K562 (cell line): Measurements from ENCODE around the gene NDOR1. TPM values are rescaled to one million over a fixed set of nuclear protein-coding genes. Genes with fewer than 3 reads are reported as not detected.

Source experiments
- CBX3 ChIP-seq, 2 experiments: IDR thresholded peaks; 1 replicate in 1 of 2; 2 replicates in 1 of 2; pipeline ENCODE4 v1.6.1; 2012; ENCODE audit warnings: inconsistent platforms in 2 of 2, low read length in 2 of 2, borderline replicate concordance in 1 of 2, control low read depth in 1 of 2
- E2F3 ChIP-seq: fragments of 250-450 bp; sonication (Bioruptor Pico); IDR thresholded peaks from 2 replicates; pipeline ENCODE4 v1.4.0; 2020; ENCODE audit warnings: mild to moderate bottlenecking
- NR2F6 ChIP-seq: fragments of 450-650 bp; formaldehyde crosslinking; IDR thresholded peaks from 2 replicates; pipeline ENCODE4 v1.4.0; 2020; ENCODE audit warnings: mild to moderate bottlenecking
- PTTG1 ChIP-seq: fragments of 450-650 bp; IDR thresholded peaks from 2 replicates; pipeline ENCODE4 v1.6.1; 2016; ENCODE audit warnings: low read depth, mild to moderate bottlenecking, missing genetic modification characterization, missing compliant biosample characterization
- RUNX1 ChIP-seq: sonication (generic); IDR thresholded peaks from 2 replicates; pipeline ENCODE4 v1.6.1; 2016; ENCODE audit warnings: antibody characterized with exemption, low read depth
- SMAD3 ChIP-seq: fragments of 450-650 bp; formaldehyde crosslinking; conservative IDR thresholded peaks from 2 replicates; pipeline ENCODE4 v1.4.0; 2020; ENCODE audit warnings: mild to moderate bottlenecking
- XRCC5 ChIP-seq: fragments of 200-400 bp; formaldehyde crosslinking; IDR thresholded peaks from 2 replicates; pipeline ENCODE4 v1.6.1; 2017; ENCODE audit warnings: low read depth, mild to moderate bottlenecking, low read length
- ZEB2 ChIP-seq: fragments of 450-650 bp; IDR thresholded peaks from 2 replicates; pipeline ENCODE4 v1.6.1; 2016
- ZNF124 ChIP-seq: sonication (generic); formaldehyde crosslinking; IDR thresholded peaks from 2 replicates; pipeline ENCODE4 v1.8.1; 2022; ENCODE audit warnings: missing genetic modification reagents
- ZNF274 ChIP-seq: IDR thresholded peaks from 2 replicates; pipeline ENCODE4 v1.6.1; 2011; ENCODE audit warnings: low read depth, mild to moderate bottlenecking, low read length, moderate library complexity, borderline replicate concordance
- ZNF431 ChIP-seq: sonication (generic); formaldehyde crosslinking; IDR thresholded peaks from 2 replicates; pipeline ENCODE4 v1.8.0; 2022; ENCODE audit warnings: mild to moderate bottlenecking, missing genetic modification reagents
- polyA plus RNA-seq, 8 experiments: library from polyadenylated mRNA; depleted of rRNA in 4 of 8; stranded (reverse) in 5 of 8; unstranded in 3 of 8; fragments of >200 nt; fragmentation: Nextera tagmentation in 2 of 8; fragmentation: Illumina TruSeq in 1 of 8; extraction: Ambion mirVana in 2 of 8; extraction: Trizol in 1 of 8; gene quantifications; 2 replicates each; pipeline versions ENCODE4 v1.2.1 to v1.2.3, GENCODE V29; 2011 to 2014; ENCODE audit warnings: inconsistent platforms in 1 of 8, missing spikeins in 1 of 8
- total RNA-seq, 7 experiments: library from RNA; depleted of rRNA in 6 of 7; stranded (reverse); fragments of >200 nt in 6 of 7; fragmentation: Illumina TruSeq in 2 of 7; extraction: Trizol in 2 of 7; gene quantifications; 2 replicates each; pipeline versions ENCODE4 v1.2.1 to v1.2.3, GENCODE V29; 2011 to 2021; ENCODE audit warnings: low replicate concordance in 1 of 7
- TF ChIP-seq, protein P1 (sequence below): fragments of 450-650 bp; formaldehyde crosslinking; IDR thresholded peaks from 2 replicates; pipeline ENCODE4 v1.4.0; 2020; ENCODE audit warnings: mild to moderate bottlenecking, moderate library complexity
- TF ChIP-seq, protein P2 (sequence below): fragments of 250-450 bp; sonication (Bioruptor Pico); IDR thresholded peaks from 2 replicates; pipeline ENCODE4 v1.9.0; 2021; ENCODE audit warnings: mild to moderate bottlenecking
- TF ChIP-seq, protein P3 (sequence below): sonication (generic); formaldehyde crosslinking; IDR thresholded peaks from 2 replicates; pipeline ENCODE4 v1.8.1; 2023; ENCODE audit warnings: mild to moderate bottlenecking, missing genetic modification reagents
- TF ChIP-seq, protein P4 (sequence below): fragments of 250-450 bp; sonication (Bioruptor Pico); IDR thresholded peaks from 2 replicates; pipeline ENCODE4 v1.4.0; 2020; ENCODE audit warnings: mild to moderate bottlenecking, moderate library complexity
- TF ChIP-seq, protein P5 (sequence below), 3 experiments: fragments of 200-800 bp in 1 of 3; fragments of 250-450 bp in 1 of 3; fragments of 450-650 bp in 1 of 3; sonication (Bioruptor Pico) in 1 of 3; sonication (Bioruptor generic) in 1 of 3; formaldehyde crosslinking in 1 of 3; IDR thresholded peaks; 2 replicates each; pipeline versions ENCODE4 v1.6.1 to v1.8.0; 2016 to 2022; ENCODE audit warnings: mild to moderate bottlenecking in 2 of 3, missing genetic modification characterization in 2 of 3, missing compliant biosample characterization in 1 of 3, moderate library complexity in 1 of 3

The NDOR1 gene
- total and polyA plus RNA-seq, 9 of the 15 experiments (the other 6 are each of a cell fraction or from before 2014, with no cell fraction given) = 0.06 to 36.9 (median 6.9) TPM

DNA sequence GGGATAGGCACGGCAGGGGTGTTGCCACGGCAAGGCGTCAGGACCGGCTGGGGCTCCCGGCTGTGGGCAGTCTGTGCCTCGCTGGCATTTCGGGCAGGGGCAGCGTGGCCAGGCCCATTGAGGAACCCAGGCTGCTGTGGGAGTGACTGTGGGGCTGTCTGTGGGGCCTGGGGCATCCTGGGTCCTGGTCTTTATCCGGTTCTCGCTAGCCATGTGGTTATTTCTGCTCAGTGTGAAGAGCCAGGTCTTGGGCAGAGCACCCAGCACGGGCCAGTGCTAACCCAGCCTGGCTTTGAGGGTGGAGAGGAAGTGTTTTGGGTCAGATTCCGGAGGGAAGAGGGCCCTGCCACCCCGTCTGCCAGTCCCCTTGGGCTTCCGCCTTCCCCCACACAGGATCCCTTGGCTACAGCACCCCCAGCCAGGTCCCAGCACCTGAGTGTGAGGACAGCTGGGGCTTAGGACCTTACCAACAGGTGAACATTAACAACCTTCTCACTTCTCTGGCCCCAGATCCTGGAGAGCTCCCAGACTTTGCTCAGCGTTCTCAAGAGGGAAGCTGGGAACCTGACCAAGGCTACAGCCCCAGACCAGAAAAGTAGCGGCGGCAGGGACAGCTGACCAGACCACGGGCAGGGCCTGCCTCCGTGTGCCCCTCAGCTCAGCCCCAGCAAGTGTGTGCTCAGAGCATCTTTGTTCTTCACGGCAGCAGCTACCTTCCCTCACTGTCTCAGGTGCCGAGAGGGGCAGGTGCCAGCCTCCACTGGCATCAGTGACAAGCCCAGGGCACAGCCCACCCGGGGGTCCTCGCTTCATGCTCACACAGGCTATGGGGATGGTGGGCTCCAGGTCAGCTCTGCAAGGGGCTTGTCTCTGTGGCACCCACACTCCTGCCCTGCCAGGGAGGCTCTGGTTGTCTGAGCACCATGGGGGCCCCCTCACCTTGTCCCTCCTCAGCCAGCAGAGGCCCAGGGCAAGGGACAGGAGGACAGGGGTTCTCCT lies 15.9 kb upstream of the NDOR1 start (continued):
- TF ChIP-seq, protein P1, sequence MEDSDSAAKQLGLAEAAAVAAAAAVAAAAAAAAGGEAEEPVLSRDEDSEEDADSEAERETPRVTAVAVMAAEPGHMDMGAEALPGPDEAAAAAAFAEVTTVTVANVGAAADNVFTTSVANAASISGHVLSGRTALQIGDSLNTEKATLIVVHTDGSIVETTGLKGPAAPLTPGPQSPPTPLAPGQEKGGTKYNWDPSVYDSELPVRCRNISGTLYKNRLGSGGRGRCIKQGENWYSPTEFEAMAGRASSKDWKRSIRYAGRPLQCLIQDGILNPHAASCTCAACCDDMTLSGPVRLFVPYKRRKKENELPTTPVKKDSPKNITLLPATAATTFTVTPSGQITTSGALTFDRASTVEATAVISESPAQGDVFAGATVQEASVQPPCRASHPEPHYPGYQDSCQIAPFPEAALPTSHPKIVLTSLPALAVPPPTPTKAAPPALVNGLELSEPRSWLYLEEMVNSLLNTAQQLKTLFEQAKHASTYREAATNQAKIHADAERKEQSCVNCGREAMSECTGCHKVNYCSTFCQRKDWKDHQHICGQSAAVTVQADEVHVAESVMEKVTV (CRISPR knock-in tag) = no peak
- TF ChIP-seq RUNX1 (0 out of 2 replicates have a peak, but pooled peaks have one; percentile 26), SMAD3 (CRISPR knock-in tag) (no peak), XRCC5 (0 out of 2 replicates have a peak, but pooled peaks have one; percentile 11), NR2F6 (CRISPR knock-in tag) (0 out of 2 replicates have a peak, but pooled peaks have one; percentile 45), ZNF124 (CRISPR knock-in tag) (0 out of 2 replicates have a peak, but pooled peaks have one; percentile 18), CBX3 (IDR thresholded peaks at IDR 0.05; ENCODE audit: borderline replicate concordance in 1 of 2, low read length in 2 of 2) (no peak), E2F3 (CRISPR knock-in tag) (0 out of 2 replicates have a peak, but pooled peaks have one; percentile 13), ZNF431 (no peak), PTTG1 (no peak), ZEB2 (no peak), ZNF274 (no peak)
- TF ChIP-seq, protein P2, sequence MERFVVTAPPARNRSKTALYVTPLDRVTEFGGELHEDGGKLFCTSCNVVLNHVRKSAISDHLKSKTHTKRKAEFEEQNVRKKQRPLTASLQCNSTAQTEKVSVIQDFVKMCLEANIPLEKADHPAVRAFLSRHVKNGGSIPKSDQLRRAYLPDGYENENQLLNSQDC (CRISPR knock-in tag) = no peak
- TF ChIP-seq, protein P3, sequence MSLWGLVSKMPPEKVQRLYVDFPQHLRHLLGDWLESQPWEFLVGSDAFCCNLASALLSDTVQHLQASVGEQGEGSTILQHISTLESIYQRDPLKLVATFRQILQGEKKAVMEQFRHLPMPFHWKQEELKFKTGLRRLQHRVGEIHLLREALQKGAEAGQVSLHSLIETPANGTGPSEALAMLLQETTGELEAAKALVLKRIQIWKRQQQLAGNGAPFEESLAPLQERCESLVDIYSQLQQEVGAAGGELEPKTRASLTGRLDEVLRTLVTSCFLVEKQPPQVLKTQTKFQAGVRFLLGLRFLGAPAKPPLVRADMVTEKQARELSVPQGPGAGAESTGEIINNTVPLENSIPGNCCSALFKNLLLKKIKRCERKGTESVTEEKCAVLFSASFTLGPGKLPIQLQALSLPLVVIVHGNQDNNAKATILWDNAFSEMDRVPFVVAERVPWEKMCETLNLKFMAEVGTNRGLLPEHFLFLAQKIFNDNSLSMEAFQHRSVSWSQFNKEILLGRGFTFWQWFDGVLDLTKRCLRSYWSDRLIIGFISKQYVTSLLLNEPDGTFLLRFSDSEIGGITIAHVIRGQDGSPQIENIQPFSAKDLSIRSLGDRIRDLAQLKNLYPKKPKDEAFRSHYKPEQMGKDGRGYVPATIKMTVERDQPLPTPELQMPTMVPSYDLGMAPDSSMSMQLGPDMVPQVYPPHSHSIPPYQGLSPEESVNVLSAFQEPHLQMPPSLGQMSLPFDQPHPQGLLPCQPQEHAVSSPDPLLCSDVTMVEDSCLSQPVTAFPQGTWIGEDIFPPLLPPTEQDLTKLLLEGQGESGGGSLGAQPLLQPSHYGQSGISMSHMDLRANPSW (CRISPR knock-in tag) = 0 out of 2 replicates have a peak, but pooled peaks have one; percentile 47
- TF ChIP-seq, protein P4, sequence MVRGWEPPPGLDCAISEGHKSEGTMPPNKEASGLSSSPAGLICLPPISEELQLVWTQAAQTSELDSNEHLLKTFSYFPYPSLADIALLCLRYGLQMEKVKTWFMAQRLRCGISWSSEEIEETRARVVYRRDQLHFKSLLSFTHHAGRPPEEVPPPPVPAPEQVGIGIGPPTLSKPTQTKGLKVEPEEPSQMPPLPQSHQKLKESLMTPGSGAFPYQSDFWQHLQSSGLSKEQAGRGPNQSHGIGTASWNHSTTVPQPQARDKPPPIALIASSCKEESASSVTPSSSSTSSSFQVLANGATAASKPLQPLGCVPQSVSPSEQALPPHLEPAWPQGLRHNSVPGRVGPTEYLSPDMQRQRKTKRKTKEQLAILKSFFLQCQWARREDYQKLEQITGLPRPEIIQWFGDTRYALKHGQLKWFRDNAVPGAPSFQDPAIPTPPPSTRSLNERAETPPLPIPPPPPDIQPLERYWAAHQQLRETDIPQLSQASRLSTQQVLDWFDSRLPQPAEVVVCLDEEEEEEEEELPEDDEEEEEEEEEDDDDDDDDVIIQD (CRISPR knock-in tag) = no peak
- TF ChIP-seq, protein P5, sequence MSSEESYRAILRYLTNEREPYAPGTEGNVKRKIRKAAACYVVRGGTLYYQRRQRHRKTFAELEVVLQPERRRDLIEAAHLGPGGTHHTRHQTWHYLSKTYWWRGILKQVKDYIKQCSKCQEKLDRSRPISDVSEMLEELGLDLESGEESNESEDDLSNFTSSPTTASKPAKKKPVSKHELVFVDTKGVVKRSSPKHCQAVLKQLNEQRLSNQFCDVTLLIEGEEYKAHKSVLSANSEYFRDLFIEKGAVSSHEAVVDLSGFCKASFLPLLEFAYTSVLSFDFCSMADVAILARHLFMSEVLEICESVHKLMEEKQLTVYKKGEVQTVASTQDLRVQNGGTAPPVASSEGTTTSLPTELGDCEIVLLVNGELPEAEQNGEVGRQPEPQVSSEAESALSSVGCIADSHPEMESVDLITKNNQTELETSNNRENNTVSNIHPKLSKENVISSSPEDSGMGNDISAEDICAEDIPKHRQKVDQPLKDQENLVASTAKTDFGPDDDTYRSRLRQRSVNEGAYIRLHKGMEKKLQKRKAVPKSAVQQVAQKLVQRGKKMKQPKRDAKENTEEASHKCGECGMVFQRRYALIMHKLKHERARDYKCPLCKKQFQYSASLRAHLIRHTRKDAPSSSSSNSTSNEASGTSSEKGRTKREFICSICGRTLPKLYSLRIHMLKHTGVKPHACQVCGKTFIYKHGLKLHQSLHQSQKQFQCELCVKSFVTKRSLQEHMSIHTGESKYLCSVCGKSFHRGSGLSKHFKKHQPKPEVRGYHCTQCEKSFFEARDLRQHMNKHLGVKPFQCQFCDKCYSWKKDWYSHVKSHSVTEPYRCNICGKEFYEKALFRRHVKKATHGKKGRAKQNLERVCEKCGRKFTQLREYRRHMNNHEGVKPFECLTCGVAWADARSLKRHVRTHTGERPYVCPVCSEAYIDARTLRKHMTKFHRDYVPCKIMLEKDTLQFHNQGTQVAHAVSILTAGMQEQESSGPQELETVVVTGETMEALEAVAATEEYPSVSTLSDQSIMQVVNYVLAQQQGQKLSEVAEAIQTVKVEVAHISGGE (CRISPR knock-in tag; IDR thresholded peaks at IDR 0.05) = 0 out of 6 replicates have a peak, but pooled peaks of 1 of the 3 experiments have one; percentile 5
